ENCODE measurements around the gene EXOSC9. TPM values are rescaled to one million over a fixed set of nuclear protein-coding genes. Genes with fewer than 3 reads are reported as not detected.

The EXOSC9 gene
- total and polyA plus RNA-seq, 4 donors: 5.3 to 20.0 (median 10.0) TPM

DNA sequence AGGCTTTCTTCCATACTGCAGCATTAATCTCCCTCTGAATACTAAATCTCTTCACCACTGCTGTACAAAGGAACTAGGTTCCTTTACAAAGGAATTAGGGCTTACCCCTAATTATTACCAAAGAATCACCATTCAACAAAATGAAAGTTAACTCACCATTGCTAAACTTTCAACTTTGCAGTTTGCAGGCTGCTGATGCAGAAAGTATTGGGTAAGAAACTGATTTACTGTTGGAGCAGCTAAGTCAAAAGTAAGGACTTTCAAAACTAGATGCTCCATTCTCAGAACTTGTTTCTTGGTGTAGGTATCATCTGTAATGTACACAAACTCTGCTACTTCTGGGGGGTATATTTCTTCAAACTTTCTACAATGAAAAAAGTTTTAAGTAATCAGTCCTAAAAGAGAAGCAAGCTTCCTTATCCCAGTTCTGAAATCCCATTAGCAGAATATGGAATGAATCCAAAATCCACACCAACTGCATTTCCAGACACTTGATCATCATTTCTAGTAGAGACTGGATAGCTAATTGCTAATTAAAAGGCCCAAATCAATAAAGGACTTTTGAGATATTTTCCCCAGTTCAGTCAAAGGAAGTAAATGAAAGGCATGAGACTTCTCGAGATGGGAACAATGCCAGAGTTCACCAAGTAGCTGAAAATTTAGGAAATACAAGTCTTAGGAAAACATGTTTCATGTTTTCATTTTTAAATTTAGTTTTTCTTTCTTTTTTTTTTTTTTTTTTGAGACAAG lies 18.3 kb downstream of the EXOSC9 start:
- DNase-seq (ENCODE audit: low spot score): no peak
- no peak for TF ChIP-seq FOXA2 (IDR thresholded peaks at IDR 0.05)
- no peak for TF ChIP-seq FOXA1 (IDR thresholded peaks at IDR 0.05)
- TF ChIP-seq TAF1 (conservative IDR thresholded peaks at IDR 0.05): no peak
- TF ChIP-seq, protein P1, sequence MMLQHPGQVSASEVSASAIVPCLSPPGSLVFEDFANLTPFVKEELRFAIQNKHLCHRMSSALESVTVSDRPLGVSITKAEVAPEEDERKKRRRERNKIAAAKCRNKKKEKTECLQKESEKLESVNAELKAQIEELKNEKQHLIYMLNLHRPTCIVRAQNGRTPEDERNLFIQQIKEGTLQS (IDR thresholded peaks at IDR 0.05): no peak
- TF ChIP-seq SP1 (IDR thresholded peaks at IDR 0.05): no peak
- Histone ChIP-seq H3K27me3 (ENCODE audit: control insufficient read depth in 4 of 4, insufficient read depth in 4 of 4, low read length in 3 of 4) (no peaks in the 10 kb centered on the region), H3K36me3 (ENCODE audit: control insufficient read depth in 4 of 4, insufficient read depth in 3 of 4, low read depth in 1 of 4, low read length in 3 of 4) (peaks cover 0 to 28% (median 18%) of the 10 kb centered on the region in 4 donors), H3K27ac (ENCODE audit: low read depth in 1 of 2, low read length in 2 of 2) (no peak overlapping the region), H3K9ac (ENCODE audit: low read depth in 1 of 2, low read length in 2 of 2) (no peak overlapping the region), H3K4me3 (ENCODE audit: low read depth in 1 of 3, low read length in 3 of 3) (no peak overlapping the region), H3K9me3 (ENCODE audit: control insufficient read depth in 4 of 4, low read length in 3 of 4) (no peaks in the 10 kb centered on the region), H3K4me1 (ENCODE audit: control insufficient read depth in 4 of 4, insufficient read depth in 4 of 4, low read length in 3 of 4) (peaks cover 4 to 10% (median 10%) of the 10 kb centered on the region in 4 donors)
- WGBS: 90% methylated on average over 1 of the region's 1 CpG

DNA sequence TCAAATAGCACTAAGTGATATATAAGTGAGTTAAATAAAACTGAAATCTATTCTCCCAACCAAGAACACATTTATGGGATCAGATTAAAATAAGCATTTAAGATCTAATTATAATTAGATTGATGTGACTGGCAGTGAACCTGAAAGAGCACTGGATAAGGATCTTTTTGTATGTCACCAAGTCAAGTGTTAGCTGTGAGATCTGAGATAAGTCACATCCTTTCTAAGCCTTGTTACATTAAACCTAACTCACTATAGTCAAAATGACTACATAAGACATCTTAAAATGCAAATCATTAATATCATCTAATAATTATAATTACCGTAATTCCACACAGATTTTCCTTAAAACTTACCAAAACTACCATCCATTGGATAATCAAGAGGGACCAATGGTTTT lies 20.9 kb downstream of the EXOSC9 start:
- no peak for DNase-seq (ENCODE audit: low spot score)
- Histone ChIP-seq H3K9ac (ENCODE audit: low read depth in 1 of 2, low read length in 2 of 2) (no peak overlapping the region), H3K4me3 (ENCODE audit: low read depth in 1 of 3, low read length in 3 of 3) (no peak overlapping the region), H3K27me3 (ENCODE audit: control insufficient read depth in 4 of 4, insufficient read depth in 4 of 4, low read length in 3 of 4) (no peaks in the 10 kb centered on the region), H3K36me3 (ENCODE audit: control insufficient read depth in 4 of 4, insufficient read depth in 3 of 4, low read depth in 1 of 4, low read length in 3 of 4) (peaks cover 0 to 9% (median under 1%) of the 10 kb centered on the region in 4 donors), H3K9me3 (ENCODE audit: control insufficient read depth in 4 of 4, low read length in 3 of 4) (no peaks in the 10 kb centered on the region), H3K27ac (ENCODE audit: low read depth in 1 of 2, low read length in 2 of 2) (no peak overlapping the region), H3K4me1 (ENCODE audit: control insufficient read depth in 4 of 4, insufficient read depth in 4 of 4, low read length in 3 of 4) (peaks cover 4 to 10% (median 10%) of the 10 kb centered on the region in 4 donors)
- no peak for TF ChIP-seq HNF4G (IDR thresholded peaks at IDR 0.05)
- TF ChIP-seq EGR1 (IDR thresholded peaks at IDR 0.05; ENCODE audit: low read depth in 2 of 2): no peak
- TF ChIP-seq, protein P2, sequence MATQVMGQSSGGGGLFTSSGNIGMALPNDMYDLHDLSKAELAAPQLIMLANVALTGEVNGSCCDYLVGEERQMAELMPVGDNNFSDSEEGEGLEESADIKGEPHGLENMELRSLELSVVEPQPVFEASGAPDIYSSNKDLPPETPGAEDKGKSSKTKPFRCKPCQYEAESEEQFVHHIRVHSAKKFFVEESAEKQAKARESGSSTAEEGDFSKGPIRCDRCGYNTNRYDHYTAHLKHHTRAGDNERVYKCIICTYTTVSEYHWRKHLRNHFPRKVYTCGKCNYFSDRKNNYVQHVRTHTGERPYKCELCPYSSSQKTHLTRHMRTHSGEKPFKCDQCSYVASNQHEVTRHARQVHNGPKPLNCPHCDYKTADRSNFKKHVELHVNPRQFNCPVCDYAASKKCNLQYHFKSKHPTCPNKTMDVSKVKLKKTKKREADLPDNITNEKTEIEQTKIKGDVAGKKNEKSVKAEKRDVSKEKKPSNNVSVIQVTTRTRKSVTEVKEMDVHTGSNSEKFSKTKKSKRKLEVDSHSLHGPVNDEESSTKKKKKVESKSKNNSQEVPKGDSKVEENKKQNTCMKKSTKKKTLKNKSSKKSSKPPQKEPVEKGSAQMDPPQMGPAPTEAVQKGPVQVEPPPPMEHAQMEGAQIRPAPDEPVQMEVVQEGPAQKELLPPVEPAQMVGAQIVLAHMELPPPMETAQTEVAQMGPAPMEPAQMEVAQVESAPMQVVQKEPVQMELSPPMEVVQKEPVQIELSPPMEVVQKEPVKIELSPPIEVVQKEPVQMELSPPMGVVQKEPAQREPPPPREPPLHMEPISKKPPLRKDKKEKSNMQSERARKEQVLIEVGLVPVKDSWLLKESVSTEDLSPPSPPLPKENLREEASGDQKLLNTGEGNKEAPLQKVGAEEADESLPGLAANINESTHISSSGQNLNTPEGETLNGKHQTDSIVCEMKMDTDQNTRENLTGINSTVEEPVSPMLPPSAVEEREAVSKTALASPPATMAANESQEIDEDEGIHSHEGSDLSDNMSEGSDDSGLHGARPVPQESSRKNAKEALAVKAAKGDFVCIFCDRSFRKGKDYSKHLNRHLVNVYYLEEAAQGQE (IDR thresholded peaks at IDR 0.05): no peak
- TF ChIP-seq RAD21 (IDR thresholded peaks at IDR 0.05): no peak
- TF ChIP-seq GABPA (IDR thresholded peaks at IDR 0.05 in 1 of 2, conservative IDR thresholded peaks at IDR 0.05 in 1 of 2): no peak
- no peak for TF ChIP-seq SP1 (IDR thresholded peaks at IDR 0.05)
- TF ChIP-seq, protein P3, sequence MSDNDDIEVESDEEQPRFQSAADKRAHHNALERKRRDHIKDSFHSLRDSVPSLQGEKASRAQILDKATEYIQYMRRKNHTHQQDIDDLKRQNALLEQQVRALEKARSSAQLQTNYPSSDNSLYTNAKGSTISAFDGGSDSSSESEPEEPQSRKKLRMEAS (IDR thresholded peaks at IDR 0.05): no peak
- TF ChIP-seq YY1 (IDR thresholded peaks at IDR 0.05): no peak
- TF ChIP-seq, protein P1 (IDR thresholded peaks at IDR 0.05): no peak
- no peak for TF ChIP-seq NR2F2 (IDR thresholded peaks at IDR 0.05)
- TF ChIP-seq FOXA2 (IDR thresholded peaks at IDR 0.05): no peak
- TF ChIP-seq JUND (IDR thresholded peaks at IDR 0.05): no peak
- no peak for TF ChIP-seq TAF1 (conservative IDR thresholded peaks at IDR 0.05)
- TF ChIP-seq, protein P4, sequence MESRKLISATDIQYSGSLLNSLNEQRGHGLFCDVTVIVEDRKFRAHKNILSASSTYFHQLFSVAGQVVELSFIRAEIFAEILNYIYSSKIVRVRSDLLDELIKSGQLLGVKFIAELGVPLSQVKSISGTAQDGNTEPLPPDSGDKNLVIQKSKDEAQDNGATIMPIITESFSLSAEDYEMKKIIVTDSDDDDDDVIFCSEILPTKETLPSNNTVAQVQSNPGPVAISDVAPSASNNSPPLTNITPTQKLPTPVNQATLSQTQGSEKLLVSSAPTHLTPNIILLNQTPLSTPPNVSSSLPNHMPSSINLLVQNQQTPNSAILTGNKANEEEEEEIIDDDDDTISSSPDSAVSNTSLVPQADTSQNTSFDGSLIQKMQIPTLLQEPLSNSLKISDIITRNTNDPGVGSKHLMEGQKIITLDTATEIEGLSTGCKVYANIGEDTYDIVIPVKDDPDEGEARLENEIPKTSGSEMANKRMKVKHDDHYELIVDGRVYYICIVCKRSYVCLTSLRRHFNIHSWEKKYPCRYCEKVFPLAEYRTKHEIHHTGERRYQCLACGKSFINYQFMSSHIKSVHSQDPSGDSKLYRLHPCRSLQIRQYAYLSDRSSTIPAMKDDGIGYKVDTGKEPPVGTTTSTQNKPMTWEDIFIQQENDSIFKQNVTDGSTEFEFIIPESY (IDR thresholded peaks at IDR 0.05): no peak
- 92% methylated on average over 1 of the region's 1 CpG for WGBS
